ENCODE data around the gene ADGRL3.

Gene ADGRL3

GRCh38 chr4:62030958-62031357 lies 830.8 kb downstream of the ADGRL3 start:
- DNase-seq, result no peak

DNA sequence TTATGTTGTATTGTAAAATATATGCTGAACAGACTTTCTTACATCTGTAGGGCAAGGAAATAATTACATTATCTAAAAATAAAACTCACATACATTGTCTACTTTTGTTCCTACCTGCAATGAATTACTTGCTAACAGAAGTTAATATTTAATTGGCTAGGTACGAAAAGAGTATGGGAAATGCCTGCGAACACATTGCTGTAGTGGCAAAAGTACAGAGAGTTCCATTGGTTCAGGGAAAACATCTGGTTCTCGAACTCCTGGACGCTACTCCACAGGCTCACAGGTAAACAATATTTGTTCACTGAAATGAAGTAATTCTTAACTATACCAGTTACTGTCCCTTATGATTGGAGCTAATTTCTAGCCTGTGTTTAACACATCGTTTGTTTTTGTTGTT lies 837.4 kb downstream of the ADGRL3 start:
- DNase-seq, result no peak

DNA sequence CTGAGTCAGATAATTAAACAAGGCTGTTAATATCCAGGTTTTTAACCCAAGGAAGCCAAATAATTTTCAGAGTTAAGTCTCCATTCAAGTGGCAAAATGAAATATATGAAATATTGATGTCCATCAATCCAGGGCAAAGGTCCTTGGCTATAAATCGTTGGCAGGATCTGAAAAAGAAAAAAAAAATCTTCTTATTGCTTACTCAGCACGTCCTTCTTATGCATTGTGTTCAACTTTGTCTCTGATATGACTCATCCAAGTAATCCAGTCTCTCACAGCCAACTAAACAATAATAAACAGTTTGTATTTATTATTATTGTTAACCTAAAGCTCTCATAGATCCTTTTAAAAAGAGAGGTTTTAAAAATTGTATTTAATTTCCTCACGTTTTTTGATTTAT lies 851.2 kb downstream of the ADGRL3 start:
- no peak for DNase-seq

- no peak for DNase-seq
These were observed 853.8 kb downstream of the ADGRL3 start for GRCh38 chr4:62053974-62054373.

- DNase-seq, result no peak
These were observed 856.9 kb downstream of the ADGRL3 start for GRCh38 chr4:62057031-62057430.

DNA sequence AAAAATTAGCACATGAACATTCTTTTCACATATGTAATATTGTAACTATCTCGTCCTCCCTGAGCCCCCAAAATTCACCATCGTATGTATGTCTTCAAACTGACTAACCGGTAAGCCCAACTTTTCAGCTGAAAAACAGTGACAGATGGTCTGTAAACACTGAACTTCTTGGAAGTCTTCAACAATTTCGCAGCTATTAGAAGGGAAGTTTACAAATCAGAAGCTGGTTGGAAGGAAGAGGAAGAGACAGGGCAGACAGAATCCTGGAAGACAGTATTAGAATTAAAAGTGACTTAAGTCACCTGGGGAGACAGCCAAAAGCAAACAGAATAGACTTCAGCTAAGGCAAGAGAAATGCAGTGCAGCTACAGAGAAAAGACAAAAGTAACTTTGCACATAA lies 858.4 kb downstream of the ADGRL3 start:
- no peak for DNase-seq

DNA sequence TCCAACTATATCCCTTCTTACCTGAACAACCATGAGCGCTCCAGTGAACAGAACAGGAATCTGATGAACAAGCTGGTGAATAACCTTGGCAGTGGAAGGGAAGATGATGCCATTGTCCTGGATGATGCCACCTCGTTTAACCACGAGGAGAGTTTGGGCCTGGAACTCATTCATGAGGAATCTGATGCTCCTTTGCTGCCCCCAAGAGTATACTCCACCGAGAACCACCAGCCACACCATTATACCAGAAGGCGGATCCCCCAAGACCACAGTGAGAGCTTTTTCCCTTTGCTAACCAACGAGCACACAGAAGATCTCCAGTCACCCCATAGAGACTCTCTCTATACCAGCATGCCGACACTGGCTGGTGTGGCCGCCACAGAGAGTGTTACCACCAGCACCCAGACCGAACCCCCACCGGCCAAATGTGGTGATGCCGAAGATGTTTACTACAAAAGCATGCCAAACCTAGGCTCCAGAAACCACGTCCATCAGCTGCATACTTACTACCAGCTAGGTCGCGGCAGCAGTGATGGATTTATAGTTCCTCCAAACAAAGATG lies 870.2 kb downstream of the ADGRL3 start:
- DNase-seq, result no peak

GRCh38 chr4:62075089-62075488 lies 875.0 kb downstream of the ADGRL3 start:
- no peak for DNase-seq

DNA sequence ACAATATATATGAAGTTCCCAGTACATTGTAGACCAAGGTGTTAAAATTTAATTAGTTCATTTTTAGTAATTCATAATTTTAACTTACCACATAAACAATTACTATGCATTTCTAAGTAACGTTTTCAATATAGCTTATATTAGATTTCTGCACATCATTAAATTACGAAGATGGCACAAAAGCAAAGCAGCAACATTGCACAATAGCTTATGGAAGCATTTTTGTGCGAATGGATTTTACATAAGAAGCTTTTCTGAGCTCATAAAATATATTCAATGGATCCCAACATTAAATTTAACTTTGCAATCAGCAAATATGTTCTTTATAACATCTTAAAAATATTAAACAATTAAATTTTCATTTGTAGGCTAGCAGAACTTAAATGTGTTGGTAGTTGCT lies 875.4 kb downstream of the ADGRL3 start:
- no peak for DNase-seq

GRCh38 chr4:62077406-62077805 lies 877.3 kb downstream of the ADGRL3 start:
- DNase-seq, result no peak

DNA sequence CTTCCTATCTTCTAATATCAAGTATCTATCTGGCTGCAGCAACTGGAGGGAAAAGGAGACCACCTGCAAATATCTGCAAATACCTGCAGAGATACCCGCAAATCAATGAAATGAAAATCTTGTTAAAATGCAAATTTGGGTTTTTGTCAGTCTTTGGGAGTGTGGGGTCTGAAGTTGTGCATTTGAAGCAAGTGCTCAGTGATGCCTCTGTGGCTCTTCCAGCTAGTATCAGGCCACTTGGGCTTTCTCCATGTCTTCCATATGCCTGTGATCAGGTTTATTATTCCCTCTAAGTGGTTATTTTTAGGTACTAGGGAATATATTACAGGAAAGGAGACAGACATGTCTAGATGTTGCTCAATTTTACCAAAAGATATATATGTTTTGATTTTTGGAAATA lies 880.3 kb downstream of the ADGRL3 start:
- DNase-seq, result no peak

- DNase-seq, result no peak
These were observed 887.6 kb downstream of the ADGRL3 start for GRCh38 chr4:62087706-62088105.

- DNase-seq, result no peak
These were observed 893.6 kb downstream of the ADGRL3 start for GRCh38 chr4:62093735-62094134.

DNA sequence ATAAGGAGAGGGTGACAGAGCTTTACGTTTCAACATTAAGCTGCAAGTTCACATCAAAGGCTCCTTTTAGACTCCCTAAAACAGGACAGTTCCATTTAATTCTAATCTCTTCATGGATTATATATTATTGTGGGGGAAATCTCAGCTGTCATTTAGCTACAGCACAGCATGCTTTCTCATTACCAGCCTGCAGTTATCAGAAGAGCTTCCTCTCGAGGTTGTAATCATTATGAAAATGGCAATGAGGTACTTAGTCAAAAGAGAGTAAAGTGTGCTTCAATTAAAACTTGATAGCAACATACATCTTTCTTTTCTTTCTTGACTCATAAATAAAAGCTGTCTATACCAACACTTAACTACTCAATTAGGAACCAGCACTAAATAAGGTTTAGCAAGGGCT lies 896.8 kb downstream of the ADGRL3 start:
- no peak for DNase-seq

GRCh38 chr4:62115216-62115615 lies 915.1 kb downstream of the ADGRL3 start:
- DNase-seq, result no peak

DNA sequence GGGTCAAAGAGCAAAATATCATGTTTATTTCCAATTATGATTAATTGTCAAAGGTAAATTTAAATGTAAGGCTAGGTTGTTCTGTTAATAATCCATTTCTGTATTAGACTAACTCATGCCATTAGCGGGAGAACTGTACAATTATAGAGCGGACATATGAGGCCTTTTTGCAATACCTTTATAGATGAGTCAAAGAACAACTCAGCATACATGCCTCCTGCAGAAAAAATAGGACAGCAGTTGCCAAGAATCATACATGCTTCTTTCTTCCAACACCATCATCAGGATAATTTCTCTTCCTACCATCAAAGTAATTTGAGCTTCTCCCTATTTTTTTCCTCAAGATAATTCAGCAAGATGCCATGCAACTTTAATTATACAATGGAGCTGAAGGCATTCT lies 917.8 kb downstream of the ADGRL3 start:
- DNase-seq, result no peak

- DNase-seq, result no peak
These were observed 918.4 kb downstream of the ADGRL3 start for GRCh38 chr4:62118558-62118957.

GRCh38 chr4:62119195-62119594 lies 919.1 kb downstream of the ADGRL3 start:
- DNase-seq, result no peak

DNA sequence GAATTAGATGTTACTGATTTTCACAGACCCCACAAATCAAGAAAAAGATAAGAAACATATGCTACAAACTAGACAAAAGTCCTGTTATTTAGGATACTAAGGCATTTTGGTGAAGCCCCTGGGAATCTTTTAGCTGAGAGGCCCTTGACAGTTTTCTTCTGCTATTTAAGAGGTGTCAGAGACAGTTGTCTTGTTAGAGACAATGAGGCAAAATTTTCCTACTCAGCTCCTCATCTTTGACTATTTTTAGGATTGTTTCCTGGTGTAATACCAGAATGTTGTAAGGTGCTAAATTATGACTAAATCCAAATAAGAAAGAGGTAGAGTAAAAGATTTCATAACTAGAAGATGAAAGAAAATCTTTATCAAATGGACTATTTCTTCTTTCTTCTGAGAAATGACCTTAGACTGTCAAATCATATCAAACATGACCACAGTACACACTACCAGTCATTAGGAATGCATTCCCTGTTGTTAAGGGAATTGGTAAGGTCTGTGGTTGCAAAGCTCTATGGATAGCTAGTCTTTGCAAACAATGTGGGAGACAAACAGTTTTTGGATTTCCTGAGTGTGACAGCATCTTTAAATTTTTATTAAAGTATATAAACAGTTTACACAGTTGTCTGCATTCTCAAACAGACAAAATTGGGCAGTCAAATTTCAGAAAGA lies 926.1 kb downstream of the ADGRL3 start:
- no peak for DNase-seq
